ENCODE results near the gene PSMD6. TPM values are rescaled to one million over a fixed set of nuclear protein-coding genes. Genes with fewer than 3 reads are reported as not detected.

PSMD6 gene
- total RNA-seq, 4 donors from 2014 or later: 54.6 to 82.3 (median 68.0) TPM

DNA sequence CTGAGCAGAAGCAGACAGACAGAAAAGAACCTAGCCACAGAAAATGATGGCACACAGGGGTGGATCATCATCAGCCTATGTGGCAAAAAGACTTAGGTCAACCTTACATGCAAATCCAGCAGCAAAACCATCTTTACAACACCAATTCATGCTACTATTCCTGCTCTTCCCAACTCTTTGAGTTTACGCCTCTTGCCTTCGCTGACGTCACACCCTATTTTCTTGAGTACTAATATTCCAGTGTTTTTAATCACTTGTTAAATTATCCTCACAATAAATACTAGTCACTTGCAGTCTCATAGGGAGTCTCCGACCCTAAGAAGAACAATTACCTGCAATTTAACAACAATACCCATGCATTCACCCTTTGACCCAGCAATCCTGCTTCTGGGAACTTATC is 6.0 kb upstream of the PSMD6 start:
- Histone ChIP-seq H3K9me3 (peaks cover 6% of the 10 kb centered on the region), H3K4me1 (peaks cover 16% of the 10 kb centered on the region), H3K36me3 (no peaks in the 10 kb centered on the region), H3K4me3 (no peak overlapping the region), H3K27ac (no peak overlapping the region), H3K27me3 (peaks cover 4% of the 10 kb centered on the region)
- TF ChIP-seq, protein P1, sequence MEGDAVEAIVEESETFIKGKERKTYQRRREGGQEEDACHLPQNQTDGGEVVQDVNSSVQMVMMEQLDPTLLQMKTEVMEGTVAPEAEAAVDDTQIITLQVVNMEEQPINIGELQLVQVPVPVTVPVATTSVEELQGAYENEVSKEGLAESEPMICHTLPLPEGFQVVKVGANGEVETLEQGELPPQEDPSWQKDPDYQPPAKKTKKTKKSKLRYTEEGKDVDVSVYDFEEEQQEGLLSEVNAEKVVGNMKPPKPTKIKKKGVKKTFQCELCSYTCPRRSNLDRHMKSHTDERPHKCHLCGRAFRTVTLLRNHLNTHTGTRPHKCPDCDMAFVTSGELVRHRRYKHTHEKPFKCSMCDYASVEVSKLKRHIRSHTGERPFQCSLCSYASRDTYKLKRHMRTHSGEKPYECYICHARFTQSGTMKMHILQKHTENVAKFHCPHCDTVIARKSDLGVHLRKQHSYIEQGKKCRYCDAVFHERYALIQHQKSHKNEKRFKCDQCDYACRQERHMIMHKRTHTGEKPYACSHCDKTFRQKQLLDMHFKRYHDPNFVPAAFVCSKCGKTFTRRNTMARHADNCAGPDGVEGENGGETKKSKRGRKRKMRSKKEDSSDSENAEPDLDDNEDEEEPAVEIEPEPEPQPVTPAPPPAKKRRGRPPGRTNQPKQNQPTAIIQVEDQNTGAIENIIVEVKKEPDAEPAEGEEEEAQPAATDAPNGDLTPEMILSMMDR (IDR thresholded peaks at IDR 0.05): no peak
- TF ChIP-seq POLR2AphosphoS5 (IDR thresholded peaks at IDR 0.05): no peak
- TF ChIP-seq EP300 (IDR thresholded peaks at IDR 0.05): no peak
- TF ChIP-seq POLR2A (IDR thresholded peaks at IDR 0.05): no peak
- DNase-seq (ENCODE audit: low spot score in 2 of 2): no peak
- WGBS: 88% methylated on average over 4 of the region's 4 CpGs

DNA sequence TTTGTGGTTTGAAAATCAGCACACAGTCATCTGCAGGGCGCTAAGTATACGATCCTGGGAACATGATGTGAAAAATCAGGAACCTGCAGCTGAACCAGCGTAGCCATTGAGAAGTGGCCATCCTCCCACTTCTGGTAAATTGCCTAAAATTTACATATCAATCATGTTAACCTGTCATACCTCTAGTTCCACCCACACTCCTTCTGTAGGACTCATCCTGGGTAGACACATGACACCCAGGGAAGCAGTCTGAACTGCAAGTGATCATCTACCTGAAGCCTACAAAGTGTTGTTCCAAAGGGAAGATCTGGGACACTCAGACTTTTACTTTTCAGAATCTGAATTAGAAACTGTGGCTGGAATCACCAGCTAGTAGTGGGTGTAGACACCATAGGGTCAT is 5.5 kb upstream of the PSMD6 start:
- Histone ChIP-seq H3K9me3 (peaks cover under 1% of the 10 kb centered on the region), H3K4me1 (peaks cover 19% of the 10 kb centered on the region), H3K36me3 (no peaks in the 10 kb centered on the region), H3K27me3 (peaks cover 4% of the 10 kb centered on the region), H3K27ac (no peak overlapping the region), H3K4me3 (no peak overlapping the region)
- no peak for TF ChIP-seq POLR2AphosphoS5 (IDR thresholded peaks at IDR 0.05)
- DNase-seq (ENCODE audit: low spot score in 2 of 2): no peak
- 57% methylated on average over 3 of the region's 3 CpGs for WGBS

DNA sequence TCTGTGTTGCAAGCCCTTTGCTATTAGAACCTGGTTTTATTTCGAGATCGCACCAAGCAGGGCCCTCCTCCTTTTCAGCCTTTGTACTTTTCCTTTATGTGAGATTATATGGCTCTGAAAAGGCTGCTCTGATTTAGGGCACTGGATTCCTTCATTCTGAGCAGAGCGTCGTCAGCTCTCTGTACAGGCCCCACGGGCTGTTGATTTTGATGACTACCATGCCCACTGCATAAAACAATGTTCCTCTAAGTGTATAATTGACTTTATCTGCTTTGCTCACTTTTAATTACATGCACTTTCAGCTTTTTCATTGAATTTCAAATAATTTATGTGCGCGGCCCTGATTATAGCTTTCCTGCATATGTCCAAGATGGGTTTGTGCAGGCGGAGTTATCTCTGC is 4.4 kb upstream of the PSMD6 start:
- Histone ChIP-seq H3K9me3 (no peaks in the 10 kb centered on the region), H3K36me3 (no peaks in the 10 kb centered on the region), H3K4me3 (no peak overlapping the region), H3K4me1 (peaks cover 22% of the 10 kb centered on the region), H3K27me3 (peaks cover 4% of the 10 kb centered on the region), H3K27ac (no peak overlapping the region)
- DNase-seq (ENCODE audit: low spot score in 2 of 2): no peak
- TF ChIP-seq, protein P1 (IDR thresholded peaks at IDR 0.05): no peak
- no peak for TF ChIP-seq EP300 (IDR thresholded peaks at IDR 0.05)
- no peak for TF ChIP-seq POLR2AphosphoS5 (IDR thresholded peaks at IDR 0.05)
- no peak for TF ChIP-seq POLR2A (IDR thresholded peaks at IDR 0.05)
- WGBS: 79% methylated on average over 8 of the region's 8 CpGs

DNA sequence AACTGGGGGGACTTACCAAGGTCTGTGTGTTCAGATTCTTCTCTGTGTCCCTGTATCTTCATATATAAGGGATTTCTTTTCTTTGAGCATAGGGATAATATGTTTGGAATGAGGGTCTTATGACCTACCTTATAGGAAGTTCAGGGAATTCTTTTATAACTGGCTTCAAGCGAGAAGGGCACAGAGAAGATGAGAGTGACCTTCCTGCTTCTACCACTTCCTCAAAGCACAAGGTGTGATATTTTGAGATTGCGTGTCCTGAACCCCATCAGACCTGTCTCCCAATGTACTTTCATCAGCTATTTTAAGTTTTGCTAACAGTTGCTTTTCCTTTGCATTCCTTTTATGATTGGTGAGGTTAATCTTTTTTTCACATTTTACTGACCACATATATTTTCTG is 3.1 kb upstream of the PSMD6 start:
- H3K4me1 ChIP-seq: peaks cover 29% of the 10 kb centered on the region
- no peaks in the 10 kb centered on the region for H3K36me3 ChIP-seq
- no peak for DNase-seq (ENCODE audit: low spot score in 2 of 2)
- TF ChIP-seq EP300 (IDR thresholded peaks at IDR 0.05) (no peak), POLR2AphosphoS5 (IDR thresholded peaks at IDR 0.05) (no peak), POLR2A (IDR thresholded peaks at IDR 0.05) (no peak)
- TF ChIP-seq, protein P1 (IDR thresholded peaks at IDR 0.05): no peak
- no peak overlapping the region for H3K27ac ChIP-seq
- H3K27me3 ChIP-seq: peaks cover 4% of the 10 kb centered on the region
- 94% methylated on average over 2 of the region's 2 CpGs for WGBS
- no peak overlapping the region for H3K4me3 ChIP-seq
- no peaks in the 10 kb centered on the region for H3K9me3 ChIP-seq

DNA sequence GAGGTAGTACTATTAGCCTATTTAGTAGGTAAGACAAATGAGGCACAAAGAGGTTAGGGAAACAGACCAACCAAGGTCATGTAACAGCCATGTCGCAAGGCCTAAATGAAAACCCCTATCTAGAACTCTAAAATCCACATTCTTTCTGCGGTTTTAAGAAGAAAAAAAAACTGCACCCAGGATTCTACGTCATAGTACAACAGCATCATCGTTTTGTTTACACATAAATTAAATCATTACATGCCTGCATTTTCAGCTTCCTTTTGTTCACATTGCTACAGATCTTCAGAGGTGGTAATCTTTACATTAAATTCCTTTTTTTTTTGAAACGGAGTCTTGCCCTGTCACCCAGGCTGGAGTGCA is 548 bp upstream of the PSMD6 start:
- WGBS: 69% methylated on average over 5 of the region's 5 CpGs
- no peak for DNase-seq (ENCODE audit: low spot score in 2 of 2)
- Histone ChIP-seq H3K9me3 (no peaks in the 10 kb centered on the region), H3K4me1 (peaks cover 29% of the 10 kb centered on the region), H3K36me3 (peaks cover 12% of the 10 kb centered on the region), H3K4me3 (peak overlapping the region; percentile 83), H3K27ac (no peak overlapping the region), H3K27me3 (peaks cover 4% of the 10 kb centered on the region)
- TF ChIP-seq EP300 (IDR thresholded peaks at IDR 0.05) (no peak), POLR2A (IDR thresholded peaks at IDR 0.05) (no peak), POLR2AphosphoS5 (IDR thresholded peaks at IDR 0.05) (no peak)
- TF ChIP-seq, protein P1 (IDR thresholded peaks at IDR 0.05): no peak
